Activated CD8-positive, alpha-beta memory T cell treated with anti-CD3 and anti-CD28 coated beads, Interleukin-2, amount 10 ng/mL, durations not matched to agents 7 days and 5 days (primary cell): ENCODE measurements around the gene OSBPL3. TPM values are rescaled to one million over a fixed set of nuclear protein-coding genes. Genes with fewer than 3 reads are reported as not detected.
"Not testable (repeated sequence)": the region's sequence is repeated elsewhere in the genome, so short reads cannot be mapped to it uniquely, and the experiment has no call there.

Experiments used
- ATAC-seq: fragments of 150-1000 bp; cut with Tn5 transposase; one replicate; pipeline ENCODE4 v1.10.0; 2021; ENCODE audit warnings: moderate library complexity
- CTCF ChIA-PET: fragments of 350-600 bp; sonication (Branson Sonifier 250); formaldehyde crosslinking; loops from one replicate; lab custom pipeline; 2021; ENCODE audit warnings: antibody characterized with exemption; lab: Charles Lee
- DNase-seq: peaks from one replicate; pipeline ENCODE4 v3.0.0-alpha.2; 2020
- H3K27ac Mint-ChIP-seq: one replicate; pipeline ENCODE4 v1.8.0; 2021; ENCODE audit warnings: mild to moderate bottlenecking, mixed read lengths
- H3K27me3 Mint-ChIP-seq: one replicate; pipeline ENCODE4 v1.8.0; 2021; ENCODE audit warnings: mixed read lengths
- H3K36me3 Mint-ChIP-seq: one replicate; pipeline ENCODE4 v1.8.0; 2021; ENCODE audit warnings: mild to moderate bottlenecking, mixed read lengths
- H3K4me1 Mint-ChIP-seq: one replicate; pipeline ENCODE4 v1.8.0; 2021; ENCODE audit warnings: mixed read lengths
- H3K4me3 Mint-ChIP-seq: one replicate; pipeline ENCODE4 v1.8.0; 2021; ENCODE audit warnings: mild to moderate bottlenecking, moderate library complexity, mixed read lengths
- H3K9me3 Mint-ChIP-seq: one replicate; pipeline ENCODE4 v1.8.0; 2022; ENCODE audit warnings: low read depth, mixed read lengths
- total RNA-seq, 2 experiments: library from RNA; stranded (reverse); gene quantifications; one replicate each; pipeline ENCODE4 v1.2.3, GENCODE V29; 2021

Gene OSBPL3
- 100 to 1,000 TPM in 1 of 2 experiments, 10 to 100 TPM in 1; 98.3 to 133 TPM for total RNA-seq

GRCh38 chr7:24979863-24980533 is at the start of gene OSBPL3:
TSS of gene OSBPL3 (minus strand) at chr7:24980178. CDS start at chr7:24892472, 87,706 bp downstream.
- H3K4me1 Mint-ChIP-seq = peaks cover 49% of the 10 kb centered on the region
- peak within 1 kb of the TSS; percentile 98 for H3K4me3 Mint-ChIP-seq
- ATAC-seq (peak; percentile 83), DNase-seq (peak; percentile 96)
- peak within 1 kb of the TSS; percentile 91 for H3K27ac Mint-ChIP-seq
- peaks cover 6% of the 10 kb centered on the region for H3K27me3 Mint-ChIP-seq
- H3K36me3 Mint-ChIP-seq = peaks cover 27% of the 10 kb centered on the region
- CTCF ChIA-PET = interaction anchor here (0.8 to 9.1 kb wide), 30 partner anchors 9 to 168 kb away, joined by 3 to 90 read pairs (median 6); no protein-coding TSS in a partner anchor
- no peaks in the 10 kb centered on the region for H3K9me3 Mint-ChIP-seq

- Mint-ChIP-seq H3K4me3 (no peak overlapping the region), H3K4me1 (peaks cover 40% of the 10 kb centered on the region), H3K9me3 (no peaks in the 10 kb centered on the region), H3K27me3 (peaks cover 2% of the 10 kb centered on the region), H3K27ac (peak overlapping the region; percentile 76), H3K36me3 (peaks cover 2% of the 10 kb centered on the region)
- ATAC-seq (peak; percentile 58), DNase-seq (no peak)
- CTCF ChIA-PET = interaction anchor here (1.0 to 2.8 kb wide), 6 partner anchors 41 to 217 kb away, joined by 3 to 8 read pairs (median 6); no protein-coding TSS in a partner anchor
Observed at GRCh38 chr7:25029075-25029474, 49.1 kb upstream of the OSBPL3 start.

- H3K27ac Mint-ChIP-seq = peak overlapping the region; percentile 76
- peaks cover 6% of the 10 kb centered on the region for H3K27me3 Mint-ChIP-seq
- CTCF ChIA-PET = interaction anchor here (1.1 to 1.7 kb wide), 5 partner anchors 41 to 208 kb away, joined by 3 to 6 read pairs (median 4); no protein-coding TSS in a partner anchor
- DNase-seq = no peak
- H3K4me1 Mint-ChIP-seq = peaks cover 40% of the 10 kb centered on the region
- H3K36me3 Mint-ChIP-seq = peaks cover 2% of the 10 kb centered on the region
- H3K9me3 Mint-ChIP-seq = no peaks in the 10 kb centered on the region
- peak; percentile 82 for ATAC-seq
- no peak overlapping the region for H3K4me3 Mint-ChIP-seq
Observed at GRCh38 chr7:25028370-25029021, 48.5 kb upstream of the OSBPL3 start.

GRCh38 chr7:25026156-25026555 is 46.2 kb upstream of the OSBPL3 start:
- ATAC-seq (no peak), DNase-seq (no peak)
- CTCF ChIA-PET = interaction anchor here (1.0 kb wide), 1 partner anchor 31 kb away, joined by 3 read pairs; no protein-coding TSS in a partner anchor
- Mint-ChIP-seq H3K27me3 (peaks cover 6% of the 10 kb centered on the region), H3K4me1 (peaks cover 34% of the 10 kb centered on the region), H3K4me3 (no peak overlapping the region), H3K27ac (no peak overlapping the region), H3K36me3 (peaks cover 2% of the 10 kb centered on the region), H3K9me3 (no peaks in the 10 kb centered on the region)

GRCh38 chr7:25025218-25025671 is 45.3 kb upstream of the OSBPL3 start:
- Mint-ChIP-seq H3K27me3 (peaks cover 6% of the 10 kb centered on the region), H3K27ac (no peak overlapping the region), H3K4me1 (peaks cover 25% of the 10 kb centered on the region), H3K9me3 (no peaks in the 10 kb centered on the region), H3K36me3 (peaks cover 2% of the 10 kb centered on the region), H3K4me3 (no peak overlapping the region)
- ATAC-seq = no peak
- DNase-seq = no peak
- CTCF ChIA-PET = no interaction called here

- H3K27me3 Mint-ChIP-seq = peaks cover 6% of the 10 kb centered on the region
- no peak overlapping the region for H3K4me3 Mint-ChIP-seq
- peaks cover 2% of the 10 kb centered on the region for H3K36me3 Mint-ChIP-seq
- peaks cover 15% of the 10 kb centered on the region for H3K4me1 Mint-ChIP-seq
- H3K9me3 Mint-ChIP-seq = no peaks in the 10 kb centered on the region
- CTCF ChIA-PET = no interaction called here
- no peak overlapping the region for H3K27ac Mint-ChIP-seq
- ATAC-seq (no peak), DNase-seq (no peak)
Observed at GRCh38 chr7:25024066-25024465, 44.1 kb upstream of the OSBPL3 start.

GRCh38 chr7:25017671-25018070 is 37.7 kb upstream of the OSBPL3 start:
- H3K36me3 Mint-ChIP-seq, H3K4me1 Mint-ChIP-seq, H3K27me3 Mint-ChIP-seq, ATAC-seq, H3K9me3 Mint-ChIP-seq, H3K4me3 Mint-ChIP-seq, DNase-seq, H3K27ac Mint-ChIP-seq: not testable (repeated sequence)
- CTCF ChIA-PET = interaction anchor here (0.7 kb wide), 1 partner anchor 38 kb away, joined by 4 read pairs; no protein-coding TSS in a partner anchor

- ATAC-seq (no peak), DNase-seq (no peak)
- Mint-ChIP-seq H3K4me3 (no peak overlapping the region), H3K36me3 (no peaks in the 10 kb centered on the region), H3K27me3 (peaks cover 7% of the 10 kb centered on the region), H3K4me1 (no peaks in the 10 kb centered on the region), H3K9me3 (peaks cover 3% of the 10 kb centered on the region), H3K27ac (no peak overlapping the region)
- CTCF ChIA-PET = no interaction called here
Observed at GRCh38 chr7:25014756-25015155, 34.8 kb upstream of the OSBPL3 start.

- not testable (repeated sequence) for H3K9me3 Mint-ChIP-seq, H3K4me1 Mint-ChIP-seq, ATAC-seq, H3K27ac Mint-ChIP-seq, H3K36me3 Mint-ChIP-seq, H3K27me3 Mint-ChIP-seq, H3K4me3 Mint-ChIP-seq, DNase-seq
- CTCF ChIA-PET = interaction anchor here (1.0 kb wide), 1 partner anchor 81 kb away, joined by 4 read pairs; no protein-coding TSS in a partner anchor
Observed at GRCh38 chr7:25012710-25013109, 32.7 kb upstream of the OSBPL3 start.

GRCh38 chr7:25012254-25012653 is 32.3 kb upstream of the OSBPL3 start:
- H3K27ac Mint-ChIP-seq = no peak overlapping the region
- ATAC-seq = no peak
- H3K4me1 Mint-ChIP-seq = no peaks in the 10 kb centered on the region
- H3K4me3 Mint-ChIP-seq = no peak overlapping the region
- H3K27me3 Mint-ChIP-seq = peaks cover 7% of the 10 kb centered on the region
- CTCF ChIA-PET = interaction anchor here (1.0 kb wide), 1 partner anchor 81 kb away, joined by 4 read pairs; no protein-coding TSS in a partner anchor
- no peaks in the 10 kb centered on the region for H3K36me3 Mint-ChIP-seq
- DNase-seq = no peak
- H3K9me3 Mint-ChIP-seq = peaks cover 3% of the 10 kb centered on the region

GRCh38 chr7:25009257-25009656 is 29.3 kb upstream of the OSBPL3 start:
- H3K4me3 Mint-ChIP-seq = no peak overlapping the region

GRCh38 chr7:25007668-25008067 is 27.7 kb upstream of the OSBPL3 start:
- Mint-ChIP-seq H3K27me3 (peaks cover 4% of the 10 kb centered on the region), H3K36me3 (no peaks in the 10 kb centered on the region), H3K4me3 (no peak overlapping the region), H3K9me3 (peaks cover 3% of the 10 kb centered on the region), H3K4me1 (no peaks in the 10 kb centered on the region), H3K27ac (no peak overlapping the region)
- CTCF ChIA-PET = interaction anchor here (1.0 kb wide), 1 partner anchor 74 kb away, joined by 3 read pairs; no protein-coding TSS in a partner anchor
- DNase-seq = no peak
- no peak for ATAC-seq

More at GRCh38 chr7:25009257-25009656, 29.3 kb upstream of the OSBPL3 start:
- peaks cover 3% of the 10 kb centered on the region for H3K9me3 Mint-ChIP-seq
- DNase-seq = no peak
- CTCF ChIA-PET = interaction anchor here (1.2 kb wide), 1 partner anchor 61 kb away, joined by 3 read pairs; no protein-coding TSS in a partner anchor
- H3K4me1 Mint-ChIP-seq = no peaks in the 10 kb centered on the region
- no peak for ATAC-seq
- no peaks in the 10 kb centered on the region for H3K36me3 Mint-ChIP-seq
- no peak overlapping the region for H3K27ac Mint-ChIP-seq
- H3K27me3 Mint-ChIP-seq = peaks cover 7% of the 10 kb centered on the region

GRCh38 chr7:25006276-25006675 is 26.3 kb upstream of the OSBPL3 start:
- CTCF ChIA-PET = no interaction called here
- no peak overlapping the region for H3K4me3 Mint-ChIP-seq
- no peaks in the 10 kb centered on the region for H3K36me3 Mint-ChIP-seq
- no peaks in the 10 kb centered on the region for H3K4me1 Mint-ChIP-seq
- ATAC-seq = no peak
- H3K27ac Mint-ChIP-seq = no peak overlapping the region
- H3K9me3 Mint-ChIP-seq = peaks cover 3% of the 10 kb centered on the region
- no peak for DNase-seq
- peaks cover 4% of the 10 kb centered on the region for H3K27me3 Mint-ChIP-seq
